ENCODE measurements around the gene TMEM178B. TPM values are rescaled to one million over a fixed set of nuclear protein-coding genes. Genes with fewer than 3 reads are reported as not detected.

The TMEM178B gene
- total and polyA plus RNA-seq, 2 of the 4 experiments (the other 2 are of a cell fraction): under 0.01 to 0.05 TPM

GRCh38 chr7:141358386-141358785 lies 284.5 kb downstream of the TMEM178B start:
- no peak overlapping the region for H3K14ac ChIP-seq (replicated peaks; ENCODE audit: low read depth, low read length)
- no peak overlapping the region for H3K4ac ChIP-seq (ENCODE audit: low read depth, low read length)
- no peaks in the 10 kb centered on the region for H3K27me3 ChIP-seq (ENCODE audit: control insufficient read depth, insufficient read depth, low read length)
- no TSS peak for BruUV-seq (replicated peaks)
- no CpG with 5 or more reads among the region's 1 CpG for WGBS, 2 experiments (ENCODE audit: extremely low coverage in 2 of 2, insufficient read length in 1 of 2)
- H2BK120ac ChIP-seq (ENCODE audit: low read depth, low read length): no peak overlapping the region
- H4K8ac ChIP-seq (ENCODE audit: low read depth in 2 of 2, low read length in 2 of 2): no peak overlapping the region
- H3K4me3 ChIP-seq (ENCODE audit: insufficient read depth, low read depth, low read length): no peak overlapping the region
- H2BK15ac ChIP-seq (ENCODE audit: low read depth, low read length): no peak overlapping the region
- H3K23ac ChIP-seq (ENCODE audit: low read depth, low read length): no peak overlapping the region
- no peak overlapping the region for H3K9ac ChIP-seq (ENCODE audit: low read depth, low read length)
- H2AK5ac ChIP-seq (ENCODE audit: low read depth, low read length): no peak overlapping the region
- no peak for ATAC-seq (ENCODE audit: low read depth)
- ChIA-PET POLR2A (ENCODE audit: unreplicated experiment) (no interaction called here), CTCF (interaction anchor here (1.1 kb wide), 1 partner anchor 30 kb away, joined by 3 read pairs; no protein-coding TSS in a partner anchor)
- intact Hi-C loops (cut with micrococcal nuclease): no loop called here
- no peak overlapping the region for H3K56ac ChIP-seq (ENCODE audit: extremely low read depth, insufficient read depth, low read length)
- no peak overlapping the region for H2AK9ac ChIP-seq (replicated peaks; ENCODE audit: low read depth, low read length, poor library complexity)
- no peak overlapping the region for H2BK20ac ChIP-seq (ENCODE audit: low read depth, low read length)
- H4K91ac ChIP-seq (ENCODE audit: insufficient read depth, low read depth, low read length): no peak overlapping the region
- H3K36me3 ChIP-seq (ENCODE audit: control insufficient read depth, insufficient read depth, low read length): no peaks in the 10 kb centered on the region
- H3K4me2 ChIP-seq (ENCODE audit: low read depth, low read length): no peak overlapping the region
- H3K18ac ChIP-seq (ENCODE audit: low read depth, low read length): no peak overlapping the region
- H3K4me1 ChIP-seq (ENCODE audit: control insufficient read depth, insufficient read depth, low read length): 0 out of 2 replicates have a peak, but pooled peaks cover 2% of the 10 kb centered on the region
- no peaks in the 10 kb centered on the region for H3K9me3 ChIP-seq (ENCODE audit: control insufficient read depth, insufficient read depth, low read length)
- in situ Hi-C loops (cut with MboI; ENCODE audit: low sequenced_read_pairs): no loop called here
- H3K27ac ChIP-seq (ENCODE audit: insufficient read depth, low read length): no peak overlapping the region
- H3K9me1 ChIP-seq (ENCODE audit: insufficient read depth, low read length): no peaks in the 10 kb centered on the region
- no peak overlapping the region for H2AFZ ChIP-seq (replicated peaks; ENCODE audit: low read length, poor library complexity)
- no peaks in the 10 kb centered on the region; a peak in 1 of 4 replicates for H3K79me1 ChIP-seq (ENCODE audit: low read depth in 1 of 2, low read length in 2 of 2)
- no peak overlapping the region for H4K5ac ChIP-seq (ENCODE audit: low read depth, low read length)
- no peak for DNase-seq
- H2BK5ac ChIP-seq (ENCODE audit: low read depth, low read length, poor library complexity, severe bottlenecking): no peak overlapping the region
- H4K20me1 ChIP-seq (ENCODE audit: insufficient read depth, low read length): no peaks in the 10 kb centered on the region
- dilution Hi-C loops (cut with HindIII; ENCODE audit: low sequenced_read_pairs, unreplicated experiment): no loop called here
- TF ChIP-seq RFX5 (IDR thresholded peaks at IDR 0.05; ENCODE audit: low read depth, low read length): no peak
- TF ChIP-seq, protein P1, sequence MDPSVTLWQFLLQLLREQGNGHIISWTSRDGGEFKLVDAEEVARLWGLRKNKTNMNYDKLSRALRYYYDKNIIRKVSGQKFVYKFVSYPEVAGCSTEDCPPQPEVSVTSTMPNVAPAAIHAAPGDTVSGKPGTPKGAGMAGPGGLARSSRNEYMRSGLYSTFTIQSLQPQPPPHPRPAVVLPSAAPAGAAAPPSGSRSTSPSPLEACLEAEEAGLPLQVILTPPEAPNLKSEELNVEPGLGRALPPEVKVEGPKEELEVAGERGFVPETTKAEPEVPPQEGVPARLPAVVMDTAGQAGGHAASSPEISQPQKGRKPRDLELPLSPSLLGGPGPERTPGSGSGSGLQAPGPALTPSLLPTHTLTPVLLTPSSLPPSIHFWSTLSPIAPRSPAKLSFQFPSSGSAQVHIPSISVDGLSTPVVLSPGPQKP (IDR thresholded peaks at IDR 0.05; ENCODE audit: borderline replicate concordance, low read depth, low read length): no peak
- no peak for TF ChIP-seq CEBPB (IDR thresholded peaks at IDR 0.05; ENCODE audit: low read depth, low read length)
- TF ChIP-seq BHLHE40 (IDR thresholded peaks at IDR 0.05; ENCODE audit: low read depth, low read length): no peak
- no peak for TF ChIP-seq POLR2A (IDR thresholded peaks at IDR 0.05; ENCODE audit: low read depth, low read length)
- no peak for TF ChIP-seq CHD1 (IDR thresholded peaks at IDR 0.05; ENCODE audit: low read depth, low read length)
- no peak for TF ChIP-seq RAD21 (IDR thresholded peaks at IDR 0.05; ENCODE audit: low read length)
- no peak for TF ChIP-seq RCOR1 (IDR thresholded peaks at IDR 0.05; ENCODE audit: insufficient replicate concordance, low read length)
- no peak for TF ChIP-seq CTCF (conservative IDR thresholded peaks at IDR 0.05; ENCODE audit: low read depth, low read length)
- TF ChIP-seq MAZ (IDR thresholded peaks at IDR 0.05; ENCODE audit: borderline replicate concordance, low read depth, low read length): no peak
- TF ChIP-seq NFE2L2 (IDR thresholded peaks at IDR 0.05; ENCODE audit: low read depth, low read length): no peak
- no peak for TF ChIP-seq SMC3 (IDR thresholded peaks at IDR 0.05; ENCODE audit: low read depth, low read length)
- no peak for TF ChIP-seq MAFK (IDR thresholded peaks at IDR 0.05; ENCODE audit: low read depth, low read length)
- TF ChIP-seq FOS (IDR thresholded peaks at IDR 0.05; ENCODE audit: low read depth, low read length): no peak
- TF ChIP-seq, protein P2, sequence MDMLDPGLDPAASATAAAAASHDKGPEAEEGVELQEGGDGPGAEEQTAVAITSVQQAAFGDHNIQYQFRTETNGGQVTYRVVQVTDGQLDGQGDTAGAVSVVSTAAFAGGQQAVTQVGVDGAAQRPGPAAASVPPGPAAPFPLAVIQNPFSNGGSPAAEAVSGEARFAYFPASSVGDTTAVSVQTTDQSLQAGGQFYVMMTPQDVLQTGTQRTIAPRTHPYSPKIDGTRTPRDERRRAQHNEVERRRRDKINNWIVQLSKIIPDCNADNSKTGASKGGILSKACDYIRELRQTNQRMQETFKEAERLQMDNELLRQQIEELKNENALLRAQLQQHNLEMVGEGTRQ (IDR thresholded peaks at IDR 0.05; ENCODE audit: low read depth, low read length): no peak
- TF ChIP-seq MXI1 (IDR thresholded peaks at IDR 0.05; ENCODE audit: borderline replicate concordance, low read depth, low read length): no peak

Data from IMR-90 (cell line).